Activated gamma-delta T cell (primary cell): ENCODE data around the gene MYL5.
"Not testable (repeated sequence)": the region's sequence is repeated elsewhere in the genome, so short reads cannot be mapped to it uniquely, and the experiment has no call there.

ENCODE experiments used
- DNase-seq: peaks from one replicate; lab custom pipeline; 2025; lab: John Stamatoyannopoulos, UW

MYL5 gene

GRCh38 chr4:656436-657337, 17.7 kb upstream of the MYL5 start:
- no peak for DNase-seq

GRCh38 chr4:657338-657833, 17.0 kb upstream of the MYL5 start:
- no peak for DNase-seq

- no peak for DNase-seq
These were observed 16.3 kb upstream of the MYL5 start for GRCh38 chr4:657834-658667.

GRCh38 chr4:658681-659667, 15.4 kb upstream of the MYL5 start:
- DNase-seq: no peak

GRCh38 chr4:659851-660250, 14.5 kb upstream of the MYL5 start:
- no peak for DNase-seq

- no peak for DNase-seq
These were observed 13.9 kb upstream of the MYL5 start for GRCh38 chr4:660401-660800.

GRCh38 chr4:661231-661630, 13.1 kb upstream of the MYL5 start:
- no peak for DNase-seq

GRCh38 chr4:661881-662761, 12.2 kb upstream of the MYL5 start:
- no peak for DNase-seq

- DNase-seq: no peak
These were observed 11.3 kb upstream of the MYL5 start for GRCh38 chr4:663046-663437.

GRCh38 chr4:663438-664428, 10.6 kb upstream of the MYL5 start:
- DNase-seq: peak; percentile 62

GRCh38 chr4:664713-665231, 9.6 kb upstream of the MYL5 start:
- DNase-seq: no peak

GRCh38 chr4:665381-665750, 9.0 kb upstream of the MYL5 start:
- no peak for DNase-seq

GRCh38 chr4:665751-666435, 8.4 kb upstream of the MYL5 start:
- DNase-seq: no peak

- no peak for DNase-seq
These were observed 7.9 kb upstream of the MYL5 start for GRCh38 chr4:666436-666810.

- DNase-seq: no peak
These were observed 7.4 kb upstream of the MYL5 start for GRCh38 chr4:666822-667544.

GRCh38 chr4:667545-667925, 6.8 kb upstream of the MYL5 start:
- no peak for DNase-seq

- not testable (repeated sequence) for DNase-seq
These were observed 6.1 kb upstream of the MYL5 start for GRCh38 chr4:668219-668618.
